GM18499 (cell line): Measurements from ENCODE around the gene GPC2.
"Not testable (repeated sequence)": the region's sequence is repeated elsewhere in the genome, so short reads cannot be mapped to it uniquely, and the experiment has no call there.

Experiments used
- ATAC-seq: cut with Tn5 transposase; IDR thresholded peaks from one replicate; pipeline ENCODE4 v1.9.1; 2021; ENCODE audit warnings: moderate number of reproducible peaks; ENCODE audit not compliant: insufficient read depth, unreplicated experiment

The GPC2 gene, protein sequence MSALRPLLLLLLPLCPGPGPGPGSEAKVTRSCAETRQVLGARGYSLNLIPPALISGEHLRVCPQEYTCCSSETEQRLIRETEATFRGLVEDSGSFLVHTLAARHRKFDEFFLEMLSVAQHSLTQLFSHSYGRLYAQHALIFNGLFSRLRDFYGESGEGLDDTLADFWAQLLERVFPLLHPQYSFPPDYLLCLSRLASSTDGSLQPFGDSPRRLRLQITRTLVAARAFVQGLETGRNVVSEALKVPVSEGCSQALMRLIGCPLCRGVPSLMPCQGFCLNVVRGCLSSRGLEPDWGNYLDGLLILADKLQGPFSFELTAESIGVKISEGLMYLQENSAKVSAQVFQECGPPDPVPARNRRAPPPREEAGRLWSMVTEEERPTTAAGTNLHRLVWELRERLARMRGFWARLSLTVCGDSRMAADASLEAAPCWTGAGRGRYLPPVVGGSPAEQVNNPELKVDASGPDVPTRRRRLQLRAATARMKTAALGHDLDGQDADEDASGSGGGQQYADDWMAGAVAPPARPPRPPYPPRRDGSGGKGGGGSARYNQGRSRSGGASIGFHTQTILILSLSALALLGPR

GRCh38 chr7:100177045-100178001 lies at the start of gene GPC2, which contains the start of gene STAG3:
TSS of gene GPC2 (minus strand) at chr7:100177381. CDS start at chr7:100177199, 182 bp downstream.
TSS of gene STAG3 (plus strand) at chr7:100177918. CDS start at chr7:100180557, 2,639 bp downstream.
- no peak for ATAC-seq

DNA sequence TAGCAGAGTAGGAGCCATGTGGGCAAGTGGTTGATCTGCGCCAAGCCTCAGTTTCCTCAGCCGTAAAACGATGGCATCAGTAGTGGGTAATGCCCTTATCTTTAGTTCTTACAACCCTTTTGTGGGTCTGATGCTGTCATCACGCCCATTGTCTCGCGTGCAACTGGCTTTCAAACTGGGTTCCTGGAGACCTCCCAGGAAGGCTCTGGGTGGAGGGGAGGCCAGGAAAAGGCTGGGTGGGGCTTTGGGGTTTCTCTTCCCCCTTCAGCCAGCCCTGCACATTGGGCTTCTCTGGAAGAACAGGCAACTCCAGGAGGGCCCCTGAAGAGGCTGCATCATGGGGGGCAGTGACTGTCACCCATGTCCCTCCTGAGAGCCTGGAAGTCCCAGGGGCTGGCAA lies 47.7 kb upstream of the GPC2 start:
- ATAC-seq, result not testable (repeated sequence)

DNA sequence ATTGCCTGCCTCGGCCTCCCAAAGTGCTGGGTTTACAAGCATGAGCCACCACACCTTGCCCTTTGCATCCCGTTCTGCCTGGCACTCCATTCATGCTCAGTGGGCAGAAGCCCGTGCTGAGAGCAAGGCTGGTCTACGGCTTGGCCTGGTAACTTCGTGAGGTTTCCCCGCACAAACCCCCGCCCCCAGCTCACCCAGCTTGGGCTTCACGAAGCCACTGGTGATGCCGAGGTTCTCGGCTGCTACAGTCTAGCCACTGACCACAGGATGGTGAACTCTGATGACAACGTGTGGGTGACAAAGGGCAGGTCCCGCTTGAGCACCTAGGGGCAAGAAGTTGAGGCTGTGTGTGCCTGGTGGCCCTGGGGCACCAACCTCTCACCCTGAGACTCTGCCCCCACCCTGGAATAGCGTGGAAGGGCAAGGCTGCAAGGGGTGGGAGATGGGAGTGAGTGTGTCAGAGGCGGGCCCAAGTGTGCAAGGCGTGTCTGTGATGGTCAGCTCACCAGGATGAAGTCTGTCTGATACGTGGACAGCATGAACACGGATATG lies 46.3 kb upstream of the GPC2 start:
- ATAC-seq, result not testable (repeated sequence)

DNA sequence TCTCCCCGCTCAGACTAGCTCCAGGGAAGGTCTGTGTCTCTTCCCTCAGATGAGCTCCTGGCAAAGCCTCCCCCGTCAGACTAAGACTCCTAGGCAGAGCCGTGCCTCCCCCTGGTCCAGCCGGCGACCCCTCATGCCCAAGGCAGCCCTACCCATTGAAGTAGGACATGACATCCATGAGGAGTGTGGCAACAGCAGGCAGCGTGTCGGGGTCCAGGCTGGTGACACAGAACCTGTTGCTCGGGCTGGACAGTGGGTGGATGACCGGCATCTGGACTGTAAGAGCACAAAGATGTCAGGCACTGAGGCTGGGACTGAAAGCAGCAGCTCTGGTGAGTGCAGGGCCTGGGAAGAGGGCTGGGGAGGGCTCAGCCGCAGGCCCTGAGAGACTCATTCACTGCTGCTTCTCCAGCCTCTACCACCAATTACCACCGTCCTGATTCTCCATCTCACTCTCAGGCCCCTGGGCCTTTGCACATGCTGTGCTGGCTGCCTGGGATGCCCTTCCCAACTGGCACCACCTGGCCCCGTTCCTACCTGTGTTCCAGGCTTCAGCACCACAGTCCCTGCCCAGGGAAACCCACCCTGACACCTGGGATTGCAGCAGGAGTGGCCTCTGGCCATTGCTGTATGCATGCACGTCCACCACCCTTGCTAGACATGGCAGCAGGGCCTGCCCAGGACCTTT lies 45.4 kb upstream of the GPC2 start:
- ATAC-seq, result no peak

DNA sequence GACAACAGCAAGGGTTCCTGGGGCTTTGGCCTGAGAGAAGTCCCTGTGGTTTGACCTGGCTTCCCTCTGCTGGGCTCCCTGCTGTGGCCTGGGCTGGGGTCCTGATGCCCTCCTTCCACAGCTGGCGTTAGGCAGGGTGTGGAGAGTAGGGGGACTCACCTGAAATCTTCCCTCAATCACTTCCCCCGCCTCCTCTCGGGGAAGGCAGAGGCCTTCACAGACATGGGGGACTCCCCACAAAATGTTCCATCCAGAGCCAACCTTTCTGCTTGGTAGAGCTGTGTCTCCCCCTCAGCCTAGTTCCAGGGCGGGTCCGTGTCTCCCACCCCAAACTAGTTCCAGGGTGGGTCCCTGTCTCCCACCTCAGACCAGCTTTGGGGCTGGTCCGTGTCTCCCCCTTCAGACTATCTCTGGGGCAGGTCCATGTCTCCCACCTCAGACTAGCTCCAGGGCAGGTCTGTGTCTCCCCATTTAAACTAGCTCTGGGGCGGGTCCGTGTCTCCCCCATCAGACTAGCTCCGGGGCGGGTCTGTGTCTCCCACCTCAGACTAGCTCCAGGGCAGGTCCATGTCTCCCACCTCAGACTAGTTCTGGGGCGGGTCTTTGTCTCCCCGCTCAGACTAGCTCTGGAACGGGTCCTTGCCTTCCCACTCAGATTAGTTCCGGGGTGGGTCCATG lies 44.7 kb upstream of the GPC2 start:
- no peak for ATAC-seq

GRCh38 chr7:100221231-100221718 lies 44.1 kb upstream of the GPC2 start:
- peak; percentile 29 for ATAC-seq

GRCh38 chr7:100220586-100221230 lies 43.5 kb upstream of the GPC2 start:
- ATAC-seq, result no peak

DNA sequence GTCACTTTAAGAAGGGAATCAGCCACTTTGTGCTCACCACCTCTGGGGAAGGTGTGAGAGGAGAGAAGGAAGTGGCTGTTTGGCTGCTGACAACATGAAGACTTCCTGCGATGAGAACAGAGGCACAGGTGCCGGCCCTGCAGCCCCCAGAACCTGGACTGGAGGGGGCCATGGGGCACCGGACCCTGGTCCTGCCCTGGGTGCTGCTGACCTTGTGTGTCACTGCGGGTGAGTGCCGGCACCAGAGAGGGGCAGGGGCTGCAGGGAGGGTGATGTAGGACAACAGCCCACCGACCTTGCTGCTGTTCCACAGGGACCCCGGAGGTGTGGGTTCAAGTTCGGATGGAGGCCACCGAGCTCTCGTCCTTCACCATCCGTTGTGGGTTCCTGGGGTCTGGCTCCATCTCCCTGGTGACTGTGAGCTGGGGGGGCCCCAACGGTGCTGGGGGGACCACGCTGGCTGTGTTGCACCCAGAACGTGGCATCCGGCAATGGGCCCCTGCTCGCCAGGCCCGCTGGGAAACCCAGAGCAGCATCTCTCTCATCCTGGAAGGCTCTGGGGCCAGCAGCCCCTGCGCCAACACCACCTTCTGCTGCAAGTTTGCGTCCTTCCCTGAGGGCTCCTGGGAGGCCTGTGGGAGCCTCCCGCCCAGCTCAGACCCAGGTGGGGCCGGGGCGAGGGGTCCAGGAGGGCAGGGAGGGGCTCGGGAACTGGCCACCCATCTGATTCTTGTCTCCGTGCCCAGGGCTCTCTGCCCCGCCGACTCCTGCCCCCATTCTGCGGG lies 42.8 kb upstream of the GPC2 start, which contains the start of gene PVRIG:
Gene PVRIG, plus strand, starts transcription at position 149 of the 785 bp plus-strand sequence. Its CDS starts 22 bp downstream, at position 171.
- ATAC-seq, result not testable (repeated sequence)

- no peak for ATAC-seq
These were observed 42.1 kb upstream of the GPC2 start for GRCh38 chr7:100219271-100219737.

GRCh38 chr7:100217934-100218333 lies 40.8 kb upstream of the GPC2 start:
- not testable (repeated sequence) for ATAC-seq

GRCh38 chr7:100215895-100216294 lies 38.7 kb upstream of the GPC2 start:
- no peak for ATAC-seq

DNA sequence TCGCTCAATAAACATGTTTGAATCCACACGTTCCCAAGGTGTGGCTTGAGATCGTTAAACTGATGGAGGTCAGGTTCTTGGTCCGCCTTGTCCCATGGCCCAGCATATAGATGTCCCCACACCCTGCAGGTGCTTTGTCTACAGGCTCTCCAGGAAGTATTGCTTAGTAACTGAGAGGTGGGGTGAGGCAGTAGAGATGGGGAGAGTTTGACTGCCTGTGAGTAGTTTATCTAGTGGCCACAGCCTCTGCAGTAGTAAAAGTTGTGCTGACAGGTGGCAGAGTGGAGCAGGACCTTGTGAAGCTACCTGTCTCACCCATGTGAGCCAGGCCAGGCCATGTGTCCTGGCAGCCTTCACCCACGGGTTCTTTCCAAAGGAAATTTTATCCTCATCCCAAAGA lies 37.2 kb upstream of the GPC2 start:
- not testable (repeated sequence) for ATAC-seq

GRCh38 chr7:100213672-100214071 lies 36.5 kb upstream of the GPC2 start:
- no peak for ATAC-seq

DNA sequence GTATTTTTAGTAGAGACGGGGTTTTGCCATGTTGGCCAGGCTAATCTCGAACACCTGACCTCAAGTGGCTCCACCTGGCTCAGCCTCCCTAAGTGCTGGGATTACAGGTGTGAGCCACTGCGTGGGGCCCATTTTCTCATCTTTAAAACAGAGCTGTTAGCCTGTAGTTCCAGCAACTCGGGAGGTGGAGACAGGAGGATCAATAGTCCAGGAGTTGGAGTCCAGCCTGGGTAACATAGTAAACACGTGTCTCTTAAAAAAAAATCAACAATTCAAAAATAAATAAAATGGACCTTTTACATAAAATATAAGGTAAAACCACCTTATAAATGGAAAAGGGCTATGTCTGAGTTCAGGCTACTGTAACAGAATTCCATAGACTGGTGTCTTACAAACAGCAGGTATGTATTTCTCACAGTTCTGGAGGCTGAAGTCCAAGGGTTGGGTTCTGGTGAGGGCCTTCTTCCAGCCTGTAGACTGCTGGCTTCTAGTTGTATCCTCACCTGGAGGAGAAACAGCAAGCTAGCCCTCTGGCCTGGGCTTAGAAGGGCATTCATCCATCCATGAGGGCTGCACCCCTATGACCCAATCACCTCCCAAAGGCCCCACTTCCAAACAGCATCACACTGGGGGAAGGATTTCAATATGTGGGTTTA lies 35.6 kb upstream of the GPC2 start:
- ATAC-seq, result no peak

- ATAC-seq, result no peak
These were observed 34.2 kb upstream of the GPC2 start for GRCh38 chr7:100211342-100211780.

DNA sequence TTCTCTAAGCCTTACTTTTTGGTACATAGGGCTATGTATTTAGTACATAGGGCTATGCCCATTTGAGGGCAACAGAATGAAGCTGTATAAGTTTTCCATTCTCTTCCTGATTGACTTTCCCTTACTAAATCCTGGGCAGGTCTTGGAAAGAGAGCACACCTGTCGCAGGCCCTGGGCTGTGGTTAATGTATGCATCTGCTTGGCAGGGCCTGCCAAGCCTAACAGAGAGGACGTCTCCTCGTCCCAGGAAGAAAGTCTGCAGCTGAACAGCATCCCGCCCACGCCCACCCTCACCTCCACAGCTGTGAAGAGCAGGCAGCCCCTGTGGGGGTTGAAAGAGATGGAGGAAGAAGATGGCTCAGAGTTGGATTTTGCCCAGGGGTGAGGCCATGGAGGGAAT lies 33.6 kb upstream of the GPC2 start:
- ATAC-seq, result no peak

DNA sequence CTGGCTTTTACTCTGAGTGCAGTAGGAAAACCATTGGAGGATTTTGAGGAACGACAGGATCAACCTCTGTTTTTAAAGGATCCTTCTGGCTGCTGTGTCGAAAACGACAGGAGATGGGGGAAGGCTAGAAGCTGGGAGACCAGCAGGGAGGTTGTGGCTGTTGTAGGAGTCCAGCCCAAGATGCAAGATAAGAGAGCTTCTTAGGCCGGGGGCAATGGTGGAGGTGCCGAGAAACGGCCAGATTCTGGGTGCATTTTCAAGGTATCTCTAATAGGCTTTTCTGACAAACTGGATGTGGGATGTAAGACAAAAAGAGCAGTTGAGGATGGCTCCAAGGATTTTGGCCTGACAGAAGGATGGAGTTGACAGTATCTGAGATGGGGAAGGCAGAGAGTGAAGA lies 32.3 kb upstream of the GPC2 start:
- no peak for ATAC-seq
